Neural progenitor cell (in vitro differentiated cells): ENCODE results near the gene NSMF. TPM values are rescaled to one million over a fixed set of nuclear protein-coding genes. Genes with fewer than 3 reads are reported as not detected.

ENCODE experiments used
- DNase-seq: peaks from one replicate; pipeline ENCODE4 v3.0.0-alpha.2; 2016; ENCODE audit warnings: low spot score
- H2AFZ ChIP-seq: fragments of 200-600 bp; sonication (generic); replicated peaks from 2 replicates; pipeline ENCODE4 v1.6.1; 2016; ENCODE audit warnings: antibody characterized with exemption
- H3F3A ChIP-seq: fragments of 200-600 bp; sonication (generic); 2 replicates; pipeline ENCODE4 v1.6.1; 2016; ENCODE audit warnings: antibody characterized with exemption, low read depth
- H3K27ac ChIP-seq: fragments of 200-600 bp; sonication (generic); 2 replicates; pipeline ENCODE4 v1.5.1; 2016; ENCODE audit warnings: mild to moderate bottlenecking
- H3K27me3 ChIP-seq: fragments of 200-600 bp; sonication (generic); 2 replicates; pipeline ENCODE4 v1.6.1; 2016; ENCODE audit warnings: mild to moderate bottlenecking, moderate library complexity
- H3K36me3 ChIP-seq: fragments of 200-600 bp; sonication (generic); 2 replicates; pipeline ENCODE4 v1.5.1; 2016
- H3K4me1 ChIP-seq: fragments of 200-600 bp; sonication (generic); 2 replicates; pipeline ENCODE4 v1.6.1; 2016; ENCODE audit warnings: mixed run types
- H3K4me2 ChIP-seq: fragments of 200-600 bp; sonication (generic); 2 replicates; pipeline ENCODE4 v1.6.1; 2016
- H3K4me3 ChIP-seq: fragments of 200-600 bp; sonication (generic); 2 replicates; pipeline ENCODE4 v1.5.1; 2016
- H3K79me2 ChIP-seq: fragments of 200-600 bp; sonication (generic); 2 replicates; pipeline ENCODE4 v1.6.1; 2016; ENCODE audit warnings: low read depth
- H3K9ac ChIP-seq: fragments of 200-600 bp; sonication (generic); 2 replicates; pipeline ENCODE4 v1.6.1; 2016
- H3K9me3 ChIP-seq: fragments of 200-600 bp; sonication (generic); 2 replicates; pipeline ENCODE4 v1.5.1; 2016; ENCODE audit warnings: low read depth
- H4K20me1 ChIP-seq: fragments of 200-600 bp; sonication (generic); 2 replicates; pipeline ENCODE4 v1.6.1; 2016; ENCODE audit warnings: low read depth
- H3K27ac Mint-ChIP-seq: 3 replicates; pipeline ENCODE4 v1.8.0; 2021; ENCODE audit warnings: mixed read lengths
- H3K27me3 Mint-ChIP-seq: 2 replicates; pipeline ENCODE4 v1.8.0; 2022; ENCODE audit warnings: low read depth, mild to moderate bottlenecking, inconsistent platforms, moderate library complexity, mixed read lengths; ENCODE audit not compliant: insufficient read depth
- H3K36me3 Mint-ChIP-seq: 3 replicates; pipeline ENCODE4 v1.8.0; 2021; ENCODE audit warnings: mixed read lengths
- H3K4me1 Mint-ChIP-seq: 3 replicates; pipeline ENCODE4 v1.8.0; 2021; ENCODE audit warnings: mixed read lengths
- H3K4me3 Mint-ChIP-seq: 3 replicates; pipeline ENCODE4 v1.8.0; 2021; ENCODE audit warnings: mild to moderate bottlenecking, moderate library complexity, mixed read lengths
- H3K9me3 Mint-ChIP-seq: 3 replicates; pipeline ENCODE4 v1.8.0; 2020; ENCODE audit warnings: mixed read lengths
- EZH2 ChIP-seq: fragments of 200-600 bp; sonication (generic); IDR thresholded peaks from 2 replicates; pipeline ENCODE4 v1.6.1; 2017; ENCODE audit warnings: antibody characterized with exemption, mild to moderate bottlenecking, moderate library complexity
- EZH2phosphoT487 ChIP-seq: fragments of 200-600 bp; sonication (generic); IDR thresholded peaks from 2 replicates; pipeline ENCODE4 v1.6.1; 2017; ENCODE audit warnings: antibody characterized with exemption
- total RNA-seq: library from RNA; depleted of rRNA; stranded (reverse); fragments of >200 nt; gene quantifications from 2 replicates; pipeline ENCODE4 v1.2.3, GENCODE V29; 2015; ENCODE audit warnings: low replicate concordance
- TF ChIP-seq, protein P1 (sequence below): fragments of 200-600 bp; sonication (generic); IDR thresholded peaks from 2 replicates; pipeline ENCODE4 v1.5.1; 2017; ENCODE audit warnings: antibody characterized with exemption, mild to moderate bottlenecking

The NSMF gene
- total RNA-seq, 1 donor from 2014 or later: 17.1 TPM

DNA sequence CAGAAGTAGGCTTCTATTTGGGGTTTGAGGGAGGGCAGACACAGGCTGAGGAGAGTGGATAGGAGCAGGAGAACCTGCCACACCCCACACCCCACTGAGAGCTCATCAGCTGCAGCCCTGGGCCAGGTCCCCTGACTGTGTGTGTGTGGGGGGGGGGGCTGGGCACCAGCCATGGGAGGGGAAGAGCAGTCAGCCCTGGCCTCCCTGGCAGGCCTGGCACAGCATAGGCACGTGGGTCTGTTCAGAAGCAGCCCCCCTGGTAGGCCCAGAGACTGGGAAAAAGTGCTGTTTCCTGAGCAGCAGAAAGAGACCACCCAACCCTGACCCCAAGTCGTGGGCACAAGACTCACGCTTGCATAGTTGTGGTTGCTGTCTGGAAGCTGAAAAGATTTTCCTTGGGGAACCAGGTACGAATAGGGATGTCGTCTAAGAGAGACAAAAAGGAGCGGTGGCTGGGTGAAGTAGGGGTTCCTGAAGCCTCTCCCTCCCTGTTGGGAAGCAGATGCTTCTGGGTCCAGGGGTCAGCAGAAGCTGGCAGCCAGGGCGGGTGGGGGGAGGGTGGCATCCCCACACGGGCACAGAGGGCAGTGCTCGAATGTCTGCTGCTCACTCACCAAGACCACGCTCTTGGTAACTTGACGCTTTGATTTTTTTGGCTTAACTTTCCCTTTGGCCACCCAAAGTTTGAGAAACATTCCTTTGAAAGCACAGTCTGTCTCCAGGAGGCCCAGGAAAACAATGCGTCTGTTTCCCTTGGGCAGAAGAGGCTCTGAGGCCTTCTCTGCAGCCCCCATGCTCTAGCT lies 2.9 kb downstream of the NSMF start:
- Mint-ChIP-seq H3K27me3 (peaks cover 3% of the 10 kb centered on the region), H3K9me3 (no peaks in the 10 kb centered on the region), H3K27ac (no peak overlapping the region), H3K36me3 (peaks cover 4% of the 10 kb centered on the region), H3K4me1 (peaks cover 18% of the 10 kb centered on the region), H3K4me3 (peak overlapping the region; percentile 78)
- Histone ChIP-seq H3K36me3 (no peaks in the 10 kb centered on the region), H3K27ac (no peak overlapping the region), H3K79me2 (peaks cover 7% of the 10 kb centered on the region), H2AFZ (no peak overlapping the region), H3K27me3 (peaks cover 26% of the 10 kb centered on the region), H3F3A (peaks cover 15% of the 10 kb centered on the region), H3K9ac (no peak overlapping the region), H3K4me1 (peaks cover 24% of the 10 kb centered on the region), H3K4me2 (no peak overlapping the region), H3K4me3 (no peak overlapping the region), H3K9me3 (no peaks in the 10 kb centered on the region), H4K20me1 (peaks cover 56% of the 10 kb centered on the region)
- TF ChIP-seq, protein P1, sequence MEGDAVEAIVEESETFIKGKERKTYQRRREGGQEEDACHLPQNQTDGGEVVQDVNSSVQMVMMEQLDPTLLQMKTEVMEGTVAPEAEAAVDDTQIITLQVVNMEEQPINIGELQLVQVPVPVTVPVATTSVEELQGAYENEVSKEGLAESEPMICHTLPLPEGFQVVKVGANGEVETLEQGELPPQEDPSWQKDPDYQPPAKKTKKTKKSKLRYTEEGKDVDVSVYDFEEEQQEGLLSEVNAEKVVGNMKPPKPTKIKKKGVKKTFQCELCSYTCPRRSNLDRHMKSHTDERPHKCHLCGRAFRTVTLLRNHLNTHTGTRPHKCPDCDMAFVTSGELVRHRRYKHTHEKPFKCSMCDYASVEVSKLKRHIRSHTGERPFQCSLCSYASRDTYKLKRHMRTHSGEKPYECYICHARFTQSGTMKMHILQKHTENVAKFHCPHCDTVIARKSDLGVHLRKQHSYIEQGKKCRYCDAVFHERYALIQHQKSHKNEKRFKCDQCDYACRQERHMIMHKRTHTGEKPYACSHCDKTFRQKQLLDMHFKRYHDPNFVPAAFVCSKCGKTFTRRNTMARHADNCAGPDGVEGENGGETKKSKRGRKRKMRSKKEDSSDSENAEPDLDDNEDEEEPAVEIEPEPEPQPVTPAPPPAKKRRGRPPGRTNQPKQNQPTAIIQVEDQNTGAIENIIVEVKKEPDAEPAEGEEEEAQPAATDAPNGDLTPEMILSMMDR: no peak
- no peak for TF ChIP-seq EZH2
- no peak for TF ChIP-seq EZH2phosphoT487
- no peak for DNase-seq

DNA sequence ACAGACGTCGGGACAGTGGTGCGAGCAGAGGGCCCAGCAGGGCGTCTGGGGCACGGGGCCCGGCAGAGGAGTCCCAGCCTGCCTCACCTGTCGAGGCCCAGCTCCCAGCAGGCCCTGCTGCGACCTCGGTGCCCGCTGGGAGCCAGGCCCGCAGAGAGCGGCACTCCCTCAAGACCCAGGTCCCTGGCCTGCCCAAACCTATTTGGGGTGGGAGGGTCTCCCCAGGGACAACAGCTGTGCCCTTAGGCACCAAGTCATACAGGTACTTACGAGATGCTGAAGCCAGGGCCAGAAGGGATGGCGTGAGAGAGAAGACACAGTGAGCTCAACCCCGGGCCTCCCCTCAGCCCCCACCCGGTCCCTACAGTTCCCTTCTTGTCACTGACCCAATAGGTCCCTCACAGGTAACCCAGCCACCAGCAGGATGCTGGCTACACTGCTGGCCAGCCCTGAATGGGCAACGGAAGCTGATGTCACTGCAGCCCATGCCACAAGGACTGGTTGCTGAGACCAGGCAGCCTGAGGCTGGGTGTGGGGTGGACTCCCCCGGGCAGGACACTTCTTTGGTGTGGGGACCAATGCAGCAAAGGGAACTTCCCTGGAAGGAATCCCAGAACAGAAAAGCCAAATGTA lies 3.7 kb downstream of the NSMF start:
- Mint-ChIP-seq H3K9me3 (no peaks in the 10 kb centered on the region), H3K27me3 (peaks cover 3% of the 10 kb centered on the region), H3K27ac (no peak overlapping the region), H3K4me3 (peak overlapping the region; percentile 71), H3K36me3 (peaks cover 4% of the 10 kb centered on the region), H3K4me1 (peaks cover 18% of the 10 kb centered on the region)
- H3K9ac ChIP-seq: no peak overlapping the region
- H3K36me3 ChIP-seq: no peaks in the 10 kb centered on the region
- H3K79me2 ChIP-seq: peaks cover 7% of the 10 kb centered on the region
- peaks cover 18% of the 10 kb centered on the region for H3K27me3 ChIP-seq
- no peak overlapping the region for H2AFZ ChIP-seq
- peaks cover 15% of the 10 kb centered on the region for H3F3A ChIP-seq
- H3K9me3 ChIP-seq: no peaks in the 10 kb centered on the region
- no peak overlapping the region for H3K4me3 ChIP-seq
- DNase-seq: no peak
- no peak overlapping the region for H3K4me2 ChIP-seq
- no peak for TF ChIP-seq EZH2
- no peak for TF ChIP-seq EZH2phosphoT487
- TF ChIP-seq, protein P1: no peak
- H3K27ac ChIP-seq: no peak overlapping the region
- H3K4me1 ChIP-seq: peaks cover 24% of the 10 kb centered on the region
- peaks cover 56% of the 10 kb centered on the region for H4K20me1 ChIP-seq

DNA sequence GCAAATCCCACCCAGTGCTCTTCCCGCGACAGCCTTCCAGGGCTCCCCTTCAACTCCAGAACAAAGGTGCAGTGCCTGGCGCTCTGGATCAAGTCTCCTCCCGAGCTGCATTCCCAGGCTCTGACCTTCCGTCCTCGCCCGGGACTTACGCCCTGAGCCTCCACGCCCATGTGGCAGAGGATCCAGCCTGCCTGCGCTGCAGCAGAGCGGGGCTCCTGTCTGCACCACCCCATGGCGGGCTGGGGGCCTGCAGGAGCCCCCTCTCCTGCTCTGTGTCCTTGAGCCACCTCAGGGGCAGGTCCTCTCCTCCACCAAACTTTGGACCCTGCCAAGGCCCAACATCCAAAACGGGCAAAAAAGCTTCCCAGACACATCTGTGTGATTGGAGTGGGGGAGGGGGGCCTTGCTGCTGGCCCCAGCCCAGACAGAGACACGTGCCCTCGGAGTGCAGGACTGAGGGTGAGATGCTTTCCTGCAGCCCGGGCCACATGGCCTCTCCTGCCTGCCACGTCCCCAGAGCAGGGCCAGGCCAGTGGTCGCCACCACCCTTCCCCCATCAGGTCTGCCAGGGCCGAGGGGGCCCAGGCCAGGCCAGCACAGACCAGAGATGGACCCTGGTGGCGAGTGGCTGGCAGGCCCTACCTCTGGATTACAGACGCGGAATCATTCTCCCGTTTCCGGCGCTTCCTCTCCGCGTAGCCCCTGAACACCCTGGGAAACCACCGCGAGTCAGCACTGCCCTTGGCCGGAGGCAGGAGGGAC lies 4.4 kb downstream of the NSMF start:
- no peaks in the 10 kb centered on the region for H3K9me3 Mint-ChIP-seq
- no peaks in the 10 kb centered on the region for H3K9me3 ChIP-seq
- peak; percentile 85 for DNase-seq
- H3K9ac ChIP-seq: no peak overlapping the region
- peaks cover 15% of the 10 kb centered on the region for H3F3A ChIP-seq
- peak overlapping the region; percentile 39 for H3K4me3 ChIP-seq
- H2AFZ ChIP-seq: no peak overlapping the region
- TF ChIP-seq EZH2 (no peak), EZH2phosphoT487 (no peak)
- TF ChIP-seq, protein P1: no peak
- peaks cover 7% of the 10 kb centered on the region for H3K79me2 ChIP-seq
- H3K36me3 ChIP-seq: no peaks in the 10 kb centered on the region
- no peak overlapping the region for H3K27ac ChIP-seq
- no peak overlapping the region for H3K27ac Mint-ChIP-seq
- peaks cover 12% of the 10 kb centered on the region for H3K27me3 ChIP-seq
- H3K4me2 ChIP-seq: peak overlapping the region; percentile 72
- peaks cover 24% of the 10 kb centered on the region for H3K4me1 ChIP-seq
- H3K36me3 Mint-ChIP-seq: peaks cover 4% of the 10 kb centered on the region
- peak overlapping the region; percentile 46 for H3K4me3 Mint-ChIP-seq
- H4K20me1 ChIP-seq: peaks cover 56% of the 10 kb centered on the region
- peaks cover 4% of the 10 kb centered on the region for H3K27me3 Mint-ChIP-seq
- H3K4me1 Mint-ChIP-seq: peaks cover 17% of the 10 kb centered on the region
